ENCODE results near the gene HMCN1.

- no peak for TF ChIP-seq CTCF (IDR thresholded peaks at IDR 0.05; ENCODE audit: insufficient read depth, low read length, poor library complexity, severe bottlenecking)
- TF ChIP-seq EZH2phosphoT487 (conservative IDR thresholded peaks at IDR 0.05; ENCODE audit: low read length), result no peak
Measured at GRCh38 chr1:186059311-186059710, 325.1 kb downstream of the HMCN1 start.
